NCI-H748 (cell line): Measurements from ENCODE around the gene ZNF415.

Experiments used
- DNase-seq: peaks from one replicate; lab custom pipeline; 2025; ENCODE audit not compliant: unreplicated experiment; lab: John Stamatoyannopoulos, UW

The ZNF415 gene

GRCh38 chr19:53057904-53058580, 74.7 kb downstream of the ZNF415 start:
- DNase-seq, result no peak
